A172 (cell line): ENCODE results near the gene NDUFA9. TPM values are rescaled to one million over a fixed set of nuclear protein-coding genes. Genes with fewer than 3 reads are reported as not detected.

Experiments used
- total RNA-seq: library from RNA; depleted of rRNA; stranded (reverse); fragments of >200 nt; shearing (Covaris generic); gene quantifications from 2 replicates; pipeline ENCODE4 v1.2.3, GENCODE V29; 2014; rRNA removed

The NDUFA9 gene
- total RNA-seq, 1 experiment from 2014 or later, result 95.3 TPM

Other genes starting within 250 kb of the NDUFA9 start
- gene FGF6, start 203.3 kb upstream of the NDUFA9 start, total RNA-seq, result not detected in 2 replicates
- gene RAD51AP1, start 110.2 kb upstream of the NDUFA9 start, total RNA-seq, result 41.5 and 46.8 TPM in 2 replicates
- 17.6 and 46.3 TPM in 2 replicates for gene DYRK4, start 86.9 kb upstream of the NDUFA9 start, total RNA-seq
- gene AKAP3, start 63 bp upstream of the NDUFA9 start, total RNA-seq, result 0.14 TPM in 1 of 2 replicates, not detected in the other
- gene GALNT8, start 71.3 kb downstream of the NDUFA9 start, total RNA-seq, result not detected in 2 replicates